ENCODE results near the gene DMXL1. TPM values are rescaled to one million over a fixed set of nuclear protein-coding genes. Genes with fewer than 3 reads are reported as not detected.

The DMXL1 gene
- polyA plus RNA-seq, 1 of the 3 experiments (the other 2 are of a cell fraction) = 6.6 TPM

GRCh38 chr5:119293516-119293829, 222.6 kb downstream of the DMXL1 start:
- H3F3A ChIP-seq (replicated peaks; ENCODE audit: insufficient read depth) = peaks cover 4% of the 10 kb centered on the region
- H4K20me1 ChIP-seq (ENCODE audit: insufficient read depth) = no peaks in the 10 kb centered on the region
- H3K79me2 ChIP-seq (ENCODE audit: insufficient read depth) = peaks cover 62% of the 10 kb centered on the region
- no peaks in the 10 kb centered on the region for H3K9me3 ChIP-seq
- H2AFZ ChIP-seq (ENCODE audit: low read depth) = no peak overlapping the region
- H3K9me2 ChIP-seq = no peaks in the 10 kb centered on the region
- H3K4me2 ChIP-seq = no peak overlapping the region
- no peak overlapping the region for H3K4me3 ChIP-seq (ENCODE audit: low read depth in 2 of 2, low read length in 1 of 2)
- DNase-seq = no peak
- H3K27me3 ChIP-seq (ENCODE audit: insufficient read depth) = no peaks in the 10 kb centered on the region
- H3K36me3 ChIP-seq (replicated peaks in 1 of 2; ENCODE audit: control insufficient read depth in 1 of 2, insufficient read depth in 2 of 2, low read length in 1 of 2) = no peaks in the 10 kb centered on the region
- H3K9ac ChIP-seq = no peak overlapping the region
- CTCF ChIA-PET = interaction anchor here (1.6 kb wide), 1 partner anchor 13 kb away, joined by 3 read pairs; no protein-coding TSS in a partner anchor
- POLR2A ChIA-PET = no interaction called here
- H3K4me1 ChIP-seq (ENCODE audit: control insufficient read depth in 1 of 2, insufficient read depth in 2 of 2, low read depth in 1 of 2, low read length in 1 of 2) = peaks cover 0 to 10% of the 10 kb centered on the region in 2 experiments; a peak in 3 of 4 replicates
- WGBS (ENCODE audit: low lambda C conversion rate) = 98% methylated on average over 2 of the region's 2 CpGs
- TF ChIP-seq GATA2 (CRISPR knock-in tag; IDR thresholded peaks at IDR 0.05) (no peak), SIN3A (IDR thresholded peaks at IDR 0.05; ENCODE audit: borderline replicate concordance, low read depth, low read length) (no peak), TAF1 (IDR thresholded peaks at IDR 0.05; ENCODE audit: borderline replicate concordance, low read depth, low read length) (no peak), PBX3 (IDR thresholded peaks at IDR 0.05) (no peak), RCOR1 (IDR thresholded peaks at IDR 0.05; ENCODE audit: low read length) (no peak), SMC3 (IDR thresholded peaks at IDR 0.05; ENCODE audit: low read depth, low read length) (no peak), TEAD4 (IDR thresholded peaks at IDR 0.05; ENCODE audit: borderline replicate concordance, insufficient read depth) (no peak), FOXM1 (IDR thresholded peaks at IDR 0.05; ENCODE audit: low read depth) (no peak), IRF3 (IDR thresholded peaks at IDR 0.05; ENCODE audit: low read depth, low read length) (no peak), NRF1 (IDR thresholded peaks at IDR 0.05; ENCODE audit: low read depth, low read length) (no peak), JUND (IDR thresholded peaks at IDR 0.05) (no peak), MAX (IDR thresholded peaks at IDR 0.05; ENCODE audit: low read depth) (no peak), MXI1 (IDR thresholded peaks at IDR 0.05; ENCODE audit: low read depth, low read length) (no peak), REST (IDR thresholded peaks at IDR 0.05; ENCODE audit: low read depth, low read length) (no peak)
- H3K27ac ChIP-seq (ENCODE audit: low read depth in 2 of 2, low read length in 1 of 2) = no peak overlapping the region

Small RNAs within 50 kb of the gene (small RNA-seq; reads per million reads assigned to genes)
- gene LAMTOR3P2 (0 reads per million in 7 experiments), gene MIR5706 (0 reads per million in 7 experiments), gene RNU6-701P (0 reads per million in 7 experiments)

Other genes with a start within 250 kb of the DMXL1 start
- gene DTWD2, start 82.5 kb upstream of the DMXL1 start, polyA plus RNA-seq (2012; rRNA removed) = 2.4 and 2.5 TPM in 2 replicates